ENCODE measurements around the gene ST6GALNAC6.

Gene ST6GALNAC6

GRCh38 chr9:127937388-127938297 lies 38.2 kb upstream of the ST6GALNAC6 start, which contains the start of gene DPM2:
Gene DPM2 (minus strand): TSS chr9:127937854. CDS start chr9:127937820, 34 bp downstream.
- Mint-ChIP-seq H3K4me1 (peaks cover 44% of the 10 kb centered on the region), H3K36me3 (peaks cover 12% of the 10 kb centered on the region), H3K4me3 (peak within 1 kb of the TSS; percentile 96), H3K9me3 (no peaks in the 10 kb centered on the region), H3K27me3 (no peaks in the 10 kb centered on the region), H3K27ac (peak within 1 kb of the TSS; percentile 99)

GRCh38 chr9:127937056-127937387 lies 37.6 kb upstream of the ST6GALNAC6 start:
- no peaks in the 10 kb centered on the region for H3K27me3 Mint-ChIP-seq
- H3K27ac Mint-ChIP-seq = peak overlapping the region; percentile 99
- H3K4me3 Mint-ChIP-seq = peak overlapping the region; percentile 96
- no peaks in the 10 kb centered on the region for H3K9me3 Mint-ChIP-seq
- peaks cover 44% of the 10 kb centered on the region for H3K4me1 Mint-ChIP-seq
- H3K36me3 Mint-ChIP-seq = peaks cover 12% of the 10 kb centered on the region

- H3K36me3 Mint-ChIP-seq = peaks cover 12% of the 10 kb centered on the region
- peaks cover 48% of the 10 kb centered on the region for H3K4me1 Mint-ChIP-seq
- peak overlapping the region; percentile 96 for H3K4me3 Mint-ChIP-seq
- no peaks in the 10 kb centered on the region for H3K9me3 Mint-ChIP-seq
- H3K27ac Mint-ChIP-seq = peak overlapping the region; percentile 33
- no peaks in the 10 kb centered on the region for H3K27me3 Mint-ChIP-seq
These were observed 37.0 kb upstream of the ST6GALNAC6 start for GRCh38 chr9:127936347-127936852.

GRCh38 chr9:127935765-127936221 lies 36.4 kb upstream of the ST6GALNAC6 start:
- Mint-ChIP-seq H3K36me3 (peaks cover 12% of the 10 kb centered on the region), H3K27ac (peak overlapping the region; percentile 76), H3K9me3 (no peaks in the 10 kb centered on the region), H3K27me3 (no peaks in the 10 kb centered on the region), H3K4me1 (peaks cover 54% of the 10 kb centered on the region), H3K4me3 (peak overlapping the region; percentile 96)

DNA sequence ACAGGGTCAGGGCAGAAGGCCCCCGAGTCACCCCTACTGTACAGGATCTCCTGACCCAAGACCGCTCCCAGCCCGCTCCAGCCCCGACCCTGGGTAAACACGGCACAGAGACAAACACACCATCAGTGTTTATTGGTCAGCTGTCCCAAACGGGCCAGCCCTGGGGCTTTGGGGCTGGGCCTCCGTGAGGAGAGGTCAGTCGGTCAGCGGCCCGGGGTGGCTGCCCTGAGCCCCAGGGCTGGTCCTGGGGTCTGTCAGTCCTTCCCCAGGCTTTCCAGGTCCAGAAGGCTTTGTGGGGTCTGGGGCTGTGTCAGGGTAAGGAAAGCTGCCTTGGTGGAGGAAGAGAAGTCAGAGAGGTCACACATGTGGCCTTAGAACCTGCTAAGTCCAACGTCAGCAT lies 35.6 kb upstream of the ST6GALNAC6 start:
- Mint-ChIP-seq H3K4me1 (peaks cover 57% of the 10 kb centered on the region), H3K27me3 (no peaks in the 10 kb centered on the region), H3K27ac (peak overlapping the region; percentile 77), H3K36me3 (peaks cover 10% of the 10 kb centered on the region), H3K9me3 (no peaks in the 10 kb centered on the region), H3K4me3 (peak overlapping the region; percentile 96)

- Mint-ChIP-seq H3K36me3 (peaks cover 10% of the 10 kb centered on the region), H3K4me1 (peaks cover 63% of the 10 kb centered on the region), H3K4me3 (peak overlapping the region; percentile 43), H3K27ac (no peak overlapping the region), H3K27me3 (no peaks in the 10 kb centered on the region), H3K9me3 (no peaks in the 10 kb centered on the region)
These were observed 34.8 kb upstream of the ST6GALNAC6 start for GRCh38 chr9:127934248-127934647.

DNA sequence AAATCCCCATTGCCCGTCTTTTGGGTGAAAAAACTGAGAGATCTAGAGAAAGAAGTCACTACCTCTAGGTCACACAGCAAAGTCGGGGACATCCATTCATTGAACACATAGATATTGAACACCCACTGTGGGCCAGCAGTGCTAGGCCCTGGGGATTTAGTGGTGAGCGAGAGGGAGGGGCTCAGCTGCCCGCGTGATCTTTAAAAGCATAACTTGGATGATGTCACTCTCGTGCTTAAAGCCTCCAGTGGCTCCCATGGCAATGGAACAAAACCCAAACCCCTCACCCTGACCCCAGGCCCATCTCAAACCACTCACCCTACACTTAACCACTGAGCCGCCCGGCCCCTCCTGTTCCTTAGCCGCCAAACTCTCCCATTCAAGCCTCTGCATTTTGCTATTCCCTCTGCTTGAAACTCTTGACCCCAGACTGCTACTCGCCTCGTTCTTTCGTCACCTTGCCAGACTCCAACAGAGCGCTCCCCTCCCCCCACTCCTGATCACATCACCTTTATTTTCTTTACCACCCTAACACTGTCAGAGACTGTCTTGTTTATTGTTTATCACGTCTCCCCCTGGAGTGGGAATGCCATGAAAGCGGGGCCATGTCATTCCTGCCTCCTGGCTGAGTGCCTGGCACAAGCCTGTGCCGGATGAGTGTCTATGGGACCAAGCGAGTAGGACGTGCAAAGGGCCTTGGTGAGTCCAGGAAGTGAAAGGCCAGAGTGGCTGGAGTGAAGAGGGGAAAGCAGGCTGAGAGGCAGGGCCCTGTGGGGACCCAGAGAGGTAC lies 31.9 kb upstream of the ST6GALNAC6 start:
- Mint-ChIP-seq H3K27me3 (no peaks in the 10 kb centered on the region), H3K4me1 (peaks cover 50% of the 10 kb centered on the region), H3K36me3 (peaks cover 10% of the 10 kb centered on the region), H3K27ac (peak overlapping the region; percentile 79), H3K9me3 (no peaks in the 10 kb centered on the region), H3K4me3 (peak overlapping the region; percentile 80)

GRCh38 chr9:127930231-127931091 lies 31.1 kb upstream of the ST6GALNAC6 start, which contains the start of gene PIP5KL1:
Gene PIP5KL1 (minus strand): TSS chr9:127930777. CDS start chr9:127930752, 25 bp downstream.
- Mint-ChIP-seq H3K9me3 (no peaks in the 10 kb centered on the region), H3K4me3 (peak within 1 kb of the TSS; percentile 80), H3K27ac (peak within 1 kb of the TSS; percentile 79), H3K27me3 (no peaks in the 10 kb centered on the region), H3K4me1 (peaks cover 43% of the 10 kb centered on the region), H3K36me3 (peaks cover 8% of the 10 kb centered on the region)

DNA sequence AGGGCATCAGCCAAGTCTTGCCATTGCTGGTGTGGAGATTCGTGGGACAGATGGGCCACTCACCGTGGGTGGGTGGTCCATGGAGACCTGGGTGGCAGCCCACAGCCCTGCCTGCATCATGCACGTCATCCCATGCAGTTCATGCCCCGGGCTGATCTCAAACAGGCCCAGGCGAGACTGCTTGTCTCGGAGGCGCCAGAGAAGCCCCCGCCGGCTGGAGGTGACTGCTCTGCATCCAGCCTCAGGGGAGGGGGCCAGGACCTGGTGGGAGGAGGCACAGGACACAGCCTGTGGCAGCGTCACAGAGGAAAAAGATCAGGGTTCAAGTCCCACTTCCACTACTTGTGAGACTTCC lies 30.2 kb upstream of the ST6GALNAC6 start:
- Mint-ChIP-seq H3K27me3 (no peaks in the 10 kb centered on the region), H3K9me3 (no peaks in the 10 kb centered on the region), H3K4me1 (peaks cover 38% of the 10 kb centered on the region), H3K27ac (no peak overlapping the region), H3K36me3 (peaks cover 8% of the 10 kb centered on the region), H3K4me3 (peak overlapping the region; percentile 57)

GRCh38 chr9:127928676-127929624 lies 29.5 kb upstream of the ST6GALNAC6 start:
- H3K36me3 Mint-ChIP-seq = peaks cover 4% of the 10 kb centered on the region
- H3K27me3 Mint-ChIP-seq = no peaks in the 10 kb centered on the region
- H3K9me3 Mint-ChIP-seq = no peaks in the 10 kb centered on the region
- H3K4me1 Mint-ChIP-seq = peaks cover 32% of the 10 kb centered on the region
- H3K4me3 Mint-ChIP-seq = peak overlapping the region; percentile 20
- H3K27ac Mint-ChIP-seq = no peak overlapping the region

- Mint-ChIP-seq H3K9me3 (no peaks in the 10 kb centered on the region), H3K27ac (no peak overlapping the region), H3K27me3 (peaks cover 2% of the 10 kb centered on the region), H3K4me1 (peaks cover 31% of the 10 kb centered on the region), H3K4me3 (peak overlapping the region; percentile 20), H3K36me3 (peaks cover 3% of the 10 kb centered on the region)
These were observed 28.7 kb upstream of the ST6GALNAC6 start for GRCh38 chr9:127927988-127928675.

DNA sequence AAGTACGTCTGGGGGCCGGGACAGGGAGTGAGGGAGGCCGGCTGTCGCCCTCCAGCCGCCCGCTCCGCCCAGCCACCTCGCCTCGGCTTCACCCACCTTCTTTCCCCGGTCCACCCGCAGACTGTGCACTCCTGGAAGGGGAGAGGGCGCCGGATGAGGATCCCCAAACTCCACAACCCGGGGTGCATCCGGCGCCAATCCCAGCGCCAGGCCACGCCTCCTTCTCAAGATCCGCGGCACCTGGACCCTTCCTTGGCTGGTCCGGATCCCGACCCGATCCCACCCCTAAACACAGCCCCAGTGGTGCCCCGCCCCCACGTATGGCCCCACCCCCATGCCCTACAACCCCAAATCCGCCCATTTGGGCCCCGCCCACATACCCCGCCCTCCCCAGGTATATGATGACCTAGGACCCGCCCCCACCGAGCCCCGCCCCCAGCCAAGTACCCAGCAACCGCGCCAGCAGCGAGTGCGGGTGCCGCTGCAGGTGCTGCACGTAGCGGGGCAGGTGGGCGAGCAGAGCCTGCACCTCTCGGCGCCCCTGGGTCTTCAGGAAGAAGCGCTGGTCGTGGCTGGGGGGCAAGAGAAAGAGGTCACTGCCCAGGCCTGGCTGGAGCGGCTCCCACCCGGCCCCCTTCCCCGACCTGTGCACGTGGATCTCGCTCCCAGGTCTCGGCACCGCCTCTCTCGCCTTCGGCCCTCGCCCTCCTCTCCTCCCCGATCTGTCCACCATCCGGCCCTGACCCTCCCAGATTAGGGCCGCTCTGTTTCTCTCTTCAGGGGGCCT lies 28.0 kb upstream of the ST6GALNAC6 start:
- Mint-ChIP-seq H3K27ac (no peak overlapping the region), H3K4me1 (peaks cover 27% of the 10 kb centered on the region), H3K27me3 (peaks cover 2% of the 10 kb centered on the region), H3K36me3 (no peaks in the 10 kb centered on the region), H3K4me3 (peak overlapping the region; percentile 60), H3K9me3 (no peaks in the 10 kb centered on the region)

- no peaks in the 10 kb centered on the region for H3K9me3 Mint-ChIP-seq
- peaks cover 30% of the 10 kb centered on the region for H3K4me1 Mint-ChIP-seq
- H3K27me3 Mint-ChIP-seq = peaks cover 2% of the 10 kb centered on the region
- no peaks in the 10 kb centered on the region for H3K36me3 Mint-ChIP-seq
- H3K4me3 Mint-ChIP-seq = peak overlapping the region; percentile 60
- H3K27ac Mint-ChIP-seq = no peak overlapping the region
These were observed 27.4 kb upstream of the ST6GALNAC6 start for GRCh38 chr9:127926906-127927200.
